Right lung (tissue), 5 donors: Measurements from ENCODE around the gene MPRIP. TPM values are rescaled to one million over a fixed set of nuclear protein-coding genes. Genes with fewer than 3 reads are reported as not detected.

ENCODE experiments used
- DNase-seq, 2 donors: peaks; one replicate each; pipeline ENCODE4 v3.0.0-alpha.2; 2013
- polyA plus RNA-seq, 5 donors: library from polyadenylated mRNA; unstranded; fragments of 120-200 nt; gene quantifications; one replicate each; pipeline versions ENCODE4 v1.2.1 to v1.2.3, GENCODE V29; 2013; ENCODE audit warnings: inconsistent platforms in 1 of 5, low replicate concordance in 1 of 5; ENCODE audit not compliant: insufficient read length in 5 of 5, insufficient read depth in 1 of 5

The MPRIP gene
- polyA plus RNA-seq, 5 donors: 190 to 262 (median 239) TPM

DNA sequence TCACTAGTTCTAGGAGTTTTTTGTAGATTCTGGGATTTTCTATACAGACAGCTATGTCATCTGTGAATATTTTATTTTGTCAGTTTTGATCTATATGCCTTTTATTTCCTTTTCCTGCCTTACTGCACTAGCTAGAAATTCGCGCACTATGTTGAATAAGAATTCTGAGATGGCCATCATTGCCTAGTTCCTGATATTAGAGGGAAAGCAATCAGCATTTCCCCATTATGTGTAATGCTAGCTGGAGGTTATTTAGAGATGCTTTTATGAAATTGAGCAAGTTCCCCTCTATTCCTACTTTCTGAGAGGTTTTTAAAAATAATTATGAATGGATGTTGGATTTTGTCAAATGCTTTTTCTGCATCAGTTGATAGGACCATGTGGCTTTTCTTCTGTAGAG is 23.8 kb downstream of the MPRIP start:
- DNase-seq: no peak

DNA sequence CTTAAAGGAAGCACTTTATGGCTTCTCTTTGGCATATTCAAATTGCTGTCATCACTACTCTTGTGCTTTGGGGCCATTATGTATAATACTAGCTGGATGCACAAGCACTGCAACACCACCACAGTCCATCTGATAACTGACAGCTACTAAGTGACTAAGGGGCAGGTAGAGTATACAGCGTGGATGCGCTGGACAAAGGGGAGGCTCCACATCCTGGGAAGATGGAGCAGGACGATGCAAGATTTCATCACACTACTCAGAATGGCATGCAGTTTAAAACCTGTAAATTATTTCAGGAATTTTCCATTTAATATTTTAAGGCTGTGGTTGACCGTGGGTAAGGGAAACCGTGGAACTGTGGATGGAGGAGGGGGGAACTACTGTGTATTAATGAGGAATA is 25.0 kb downstream of the MPRIP start:
- DNase-seq: no peak

- no peak for DNase-seq
These were observed 27.6 kb downstream of the MPRIP start for GRCh38 chr17:17069849-17070248.

DNA sequence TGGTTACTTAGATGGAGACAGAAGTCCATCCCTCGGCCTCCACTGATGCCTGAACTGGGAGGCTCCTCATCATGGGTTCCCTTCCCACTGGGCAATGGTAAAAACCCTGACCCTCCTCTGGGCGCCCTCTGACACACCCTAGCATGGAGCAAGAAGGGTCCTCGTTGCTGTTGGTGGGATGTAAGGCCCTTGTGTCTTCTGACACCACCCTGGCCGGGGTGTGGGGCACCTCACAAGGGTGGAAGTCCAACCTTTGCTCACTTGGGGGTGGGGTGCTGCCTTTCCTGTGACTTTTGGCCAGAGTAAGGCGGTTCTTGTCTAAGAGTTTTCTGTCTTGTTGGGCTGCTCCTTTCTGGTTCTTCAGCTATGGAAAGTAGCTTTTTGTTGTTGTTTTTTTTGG is 28.7 kb downstream of the MPRIP start:
- DNase-seq: no peak

GRCh38 chr17:17071531-17072360 is 29.5 kb downstream of the MPRIP start:
- no peak for DNase-seq

GRCh38 chr17:17072546-17072945 is 30.3 kb downstream of the MPRIP start:
- no peak for DNase-seq

DNA sequence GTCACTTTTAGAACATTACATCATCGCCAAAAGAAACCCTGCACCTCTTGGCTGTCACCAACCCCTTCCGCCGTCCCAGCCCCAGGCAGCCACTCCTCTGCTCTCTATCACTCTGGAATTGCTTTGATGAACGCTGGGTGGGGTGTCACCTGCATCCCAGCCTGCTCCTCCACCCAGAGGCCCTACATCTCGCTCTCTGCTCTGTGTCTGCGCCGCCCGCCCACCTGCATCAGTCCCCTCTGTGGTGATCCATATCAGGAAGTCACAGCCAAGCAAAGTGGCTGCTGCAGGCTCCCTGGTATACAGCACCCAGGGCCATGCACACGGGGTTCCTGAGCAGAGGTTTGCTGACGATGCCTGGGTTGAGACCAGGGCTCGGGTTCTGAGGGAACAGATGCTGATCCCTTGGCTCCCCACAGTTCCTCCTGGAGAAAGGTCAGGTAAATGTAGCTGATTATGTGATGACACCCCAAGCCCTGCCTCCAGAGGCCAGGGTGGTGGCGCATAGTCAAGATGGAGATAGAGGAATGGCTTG is 30.8 kb downstream of the MPRIP start:
- DNase-seq: no peak

DNA sequence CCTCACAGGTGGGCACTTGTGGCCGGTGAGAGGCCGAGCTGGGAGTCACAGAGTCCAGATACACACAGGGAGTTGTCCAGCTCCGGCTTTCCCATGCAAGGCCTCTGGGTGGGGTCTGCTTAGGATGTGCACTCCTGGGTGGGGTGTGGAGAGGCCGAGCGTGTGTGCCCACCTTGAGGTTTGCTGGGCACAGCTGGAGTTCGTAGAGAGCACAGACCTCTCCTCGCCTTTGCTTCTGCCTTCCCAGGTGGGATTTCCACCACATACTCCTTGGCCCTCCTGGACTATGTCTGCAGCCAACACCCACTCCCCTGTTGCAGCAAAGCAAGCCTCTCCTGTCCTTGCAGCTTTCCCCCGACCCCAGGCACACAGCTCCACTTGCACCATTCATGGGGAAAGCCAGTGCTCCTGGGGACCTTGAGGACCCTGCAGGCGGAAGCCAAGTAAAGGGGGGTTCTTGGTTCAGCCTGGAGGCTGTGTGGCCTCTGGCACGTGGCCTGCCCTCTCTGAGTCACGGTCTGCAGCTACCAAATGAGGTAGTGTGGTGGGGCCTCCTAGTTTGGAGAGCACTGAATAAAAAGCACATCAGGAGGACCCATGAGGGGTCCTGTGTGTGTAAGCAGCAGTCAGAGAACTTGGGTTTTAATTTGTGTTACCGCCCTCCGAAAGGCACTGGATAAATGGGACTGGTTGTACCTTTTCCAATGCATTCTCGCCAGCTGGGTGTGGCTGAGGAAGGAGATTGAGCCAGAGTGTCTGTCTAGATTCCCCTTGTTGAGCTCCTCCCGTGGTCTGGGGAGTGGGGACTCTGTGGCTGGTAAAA is 31.5 kb downstream of the MPRIP start:
- DNase-seq: no peak

- peak in 1 of 2 donors; percentile 21 for DNase-seq
These were observed 33.0 kb downstream of the MPRIP start for GRCh38 chr17:17075125-17075781.

DNA sequence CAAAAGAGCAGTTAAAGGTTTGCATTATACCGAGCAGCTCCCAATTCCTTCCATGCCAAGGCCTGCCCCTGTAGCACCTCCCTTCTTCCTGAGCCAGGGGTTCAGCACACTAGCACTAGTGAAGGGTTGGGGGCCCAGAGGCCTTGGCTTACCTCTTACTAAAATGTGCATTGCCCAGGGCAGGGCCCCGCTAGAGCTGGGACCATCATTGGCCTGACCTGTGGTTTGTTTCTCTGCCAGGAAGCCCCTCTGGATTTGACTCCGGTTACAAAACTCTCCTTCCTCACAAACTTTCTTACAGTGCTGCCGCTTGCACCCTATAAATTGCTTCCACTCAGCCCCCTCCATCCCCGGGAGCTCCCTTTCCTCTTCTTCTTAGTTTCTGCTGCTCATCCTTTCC is 33.8 kb downstream of the MPRIP start:
- no peak for DNase-seq

DNA sequence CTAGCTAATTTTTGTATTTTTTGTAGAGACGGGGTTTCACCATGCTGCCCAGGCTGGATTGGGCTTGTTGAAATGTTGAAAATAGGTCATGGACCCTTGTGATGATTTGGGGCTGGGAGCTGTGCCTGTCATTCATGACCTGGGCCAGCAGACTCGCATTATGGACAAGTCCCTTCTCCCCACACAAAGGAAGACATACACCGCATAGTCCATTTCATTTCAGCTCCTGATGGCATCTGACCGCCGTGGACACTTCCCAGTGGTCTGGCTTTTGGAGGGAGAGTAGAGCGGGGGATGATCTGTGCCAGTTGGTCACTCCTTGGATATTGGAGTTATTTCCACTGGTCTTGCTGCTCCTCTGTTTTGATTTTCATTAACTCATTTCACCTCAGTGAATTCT is 34.8 kb downstream of the MPRIP start:
- no peak for DNase-seq

- peak in 1 of 2 donors; percentile 19 for DNase-seq
These were observed 35.8 kb downstream of the MPRIP start for GRCh38 chr17:17077861-17078732.

- no peak for DNase-seq
These were observed 36.6 kb downstream of the MPRIP start for GRCh38 chr17:17078832-17079231.

DNA sequence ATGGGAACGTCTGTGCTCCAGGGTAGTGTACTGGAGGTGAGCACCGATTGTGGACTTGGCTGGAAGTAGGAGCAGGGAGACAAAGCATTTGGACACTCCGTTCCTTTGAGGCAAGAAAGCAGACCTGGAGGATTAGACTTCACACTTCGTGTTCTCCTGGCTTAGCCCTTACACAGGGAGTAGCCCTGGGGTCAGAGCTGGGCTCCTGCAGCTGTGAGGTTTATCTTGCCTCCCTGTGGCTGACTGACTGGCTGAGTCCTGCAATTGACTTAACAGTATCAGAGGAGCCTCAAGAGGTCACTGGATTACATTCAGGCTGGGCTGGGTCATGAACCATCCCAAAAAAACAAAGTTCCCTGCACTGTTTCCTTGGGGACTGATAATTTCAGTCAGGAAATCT is 37.1 kb downstream of the MPRIP start:
- DNase-seq: no peak

DNA sequence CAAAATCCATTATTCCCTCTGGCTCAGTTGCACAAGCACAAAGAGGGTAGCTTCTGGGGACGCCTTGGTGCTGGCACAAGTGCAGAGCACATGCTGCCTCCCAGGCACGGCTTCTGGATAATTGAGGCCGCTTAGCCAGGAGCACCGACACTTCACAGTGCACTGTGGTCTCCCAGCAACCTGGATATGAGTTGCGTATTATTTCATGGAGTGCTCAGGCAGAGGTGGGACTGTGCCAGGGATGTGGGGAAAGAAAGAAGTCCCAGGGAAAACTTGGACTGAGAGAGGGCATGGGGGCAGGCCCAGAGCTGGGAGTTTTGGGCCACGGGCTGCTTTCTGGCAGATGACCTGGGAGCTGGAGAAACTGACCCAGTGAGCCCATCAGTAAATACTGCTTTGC is 37.5 kb downstream of the MPRIP start:
- peak in 1 of 2 donors; percentile 24 for DNase-seq

DNA sequence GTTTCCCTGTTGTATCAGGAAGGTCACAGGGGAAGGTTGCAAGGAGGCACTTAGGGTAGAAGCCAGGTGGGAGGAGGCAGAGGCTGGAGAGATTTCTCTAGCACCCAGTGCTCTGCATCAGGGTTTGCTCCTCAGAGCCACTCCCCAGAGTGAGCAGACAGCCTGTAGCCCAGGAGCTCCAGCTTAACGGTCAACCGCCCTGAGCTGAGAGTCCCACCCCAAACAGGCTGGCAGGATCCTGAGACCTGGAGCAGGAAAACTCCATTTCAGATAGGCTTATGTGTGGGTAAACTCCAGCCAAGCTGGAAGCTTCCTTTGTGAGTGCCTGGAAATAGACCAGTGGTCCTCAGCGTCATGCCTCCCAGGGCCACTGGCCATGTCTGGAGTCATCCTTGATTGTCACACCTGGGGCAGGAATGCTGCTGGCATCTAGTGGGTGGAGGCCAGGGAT is 37.9 kb downstream of the MPRIP start:
- no peak for DNase-seq

DNA sequence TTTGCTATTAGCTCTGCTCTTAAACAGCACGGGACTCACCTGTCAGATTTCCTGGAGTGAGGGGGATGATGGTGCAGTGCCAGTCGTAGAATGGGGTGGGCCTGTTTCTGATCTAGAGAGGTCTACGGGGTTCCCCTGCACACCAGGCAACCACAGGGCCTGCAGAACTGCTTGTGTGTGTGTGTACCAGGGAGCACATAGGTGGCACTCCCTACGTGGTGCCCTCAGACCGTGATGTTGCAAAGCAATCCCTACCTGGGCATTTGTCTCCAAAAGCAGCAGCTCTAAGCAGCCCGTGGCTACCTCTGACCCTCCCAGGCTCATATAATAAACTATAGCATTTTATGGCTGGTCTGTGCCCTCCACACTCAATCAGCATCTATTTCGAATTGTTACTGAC is 38.5 kb downstream of the MPRIP start:
- DNase-seq: no peak

DNA sequence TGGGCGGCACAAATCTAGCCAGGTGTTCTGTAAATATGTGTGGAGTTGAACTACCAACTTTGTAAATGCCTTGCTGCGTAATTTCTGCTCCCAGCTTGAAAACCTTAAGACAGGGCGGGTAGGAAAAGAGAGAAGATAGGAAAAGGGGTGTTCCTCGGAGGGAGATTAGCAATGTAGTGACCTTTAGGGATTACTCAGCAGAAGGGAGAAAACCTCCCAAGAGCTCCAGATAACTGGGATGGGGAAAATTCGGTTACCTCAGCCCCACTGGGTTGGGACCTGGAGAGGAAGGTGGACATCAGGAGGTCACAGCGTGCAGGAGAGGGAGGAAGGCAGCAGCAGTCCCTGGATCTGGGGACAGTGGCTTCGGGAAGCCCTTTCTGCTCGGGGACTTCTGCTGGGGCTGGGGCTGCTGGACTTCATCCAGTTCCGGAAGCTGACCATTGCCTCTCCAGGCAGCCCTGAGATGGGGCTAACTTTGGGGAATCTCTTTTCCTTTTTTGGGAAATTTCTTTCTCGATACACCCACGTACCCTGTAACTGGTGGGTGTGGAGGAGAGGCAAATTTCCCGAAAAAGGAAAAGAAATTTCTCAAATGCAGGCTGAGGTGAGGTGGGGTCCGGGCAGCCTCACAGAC is 39.2 kb downstream of the MPRIP start:
- no peak for DNase-seq

DNA sequence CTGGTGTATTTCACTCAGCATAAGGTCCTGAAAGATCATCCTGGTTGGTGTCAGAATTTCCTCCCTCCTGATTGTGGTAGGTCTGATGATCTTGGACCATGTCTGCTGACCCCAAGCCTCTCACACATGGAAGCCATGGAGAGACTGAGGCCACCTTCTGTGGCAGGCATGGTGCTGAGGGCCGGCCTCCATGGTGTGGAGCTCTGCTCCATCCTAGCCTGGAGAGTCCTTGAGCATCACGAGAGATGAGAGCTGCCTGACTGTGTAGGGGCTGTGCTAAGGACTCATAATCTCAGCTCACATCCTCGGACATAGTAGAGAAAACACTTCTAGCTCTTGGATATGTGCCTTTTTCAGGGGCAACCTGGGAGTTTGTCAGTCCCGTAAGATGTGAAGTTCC is 40.6 kb downstream of the MPRIP start:
- DNase-seq: no peak

DNA sequence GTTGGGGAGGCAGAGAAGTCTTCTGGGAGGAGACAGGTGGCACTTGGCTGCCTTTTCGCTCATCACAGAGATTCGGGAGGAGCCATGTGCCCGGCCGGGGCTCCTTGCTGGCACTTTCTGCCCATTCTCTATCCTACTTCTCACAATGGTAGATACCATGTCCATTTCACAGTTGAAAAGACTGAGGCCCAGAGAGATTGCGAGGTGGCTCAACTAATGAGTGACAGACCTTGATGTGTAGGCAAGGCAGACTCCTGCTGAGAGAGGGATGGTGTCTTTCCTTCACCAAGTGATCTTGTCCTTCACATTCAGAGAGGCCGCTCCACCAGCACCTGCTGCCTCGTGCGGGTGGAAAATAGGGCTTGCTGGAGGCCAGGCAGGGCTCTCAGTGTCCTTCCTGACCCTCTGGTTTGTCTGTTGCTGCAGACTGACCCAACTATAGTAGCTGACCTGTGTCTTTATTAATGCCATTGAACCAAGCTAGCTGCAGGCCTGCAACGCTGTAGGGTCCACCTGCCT is 42.1 kb downstream of the MPRIP start:
- no peak for DNase-seq
